Stomach (tissue), 4 donors: ENCODE results near the gene WDR82.

Source experiments
- EP300 ChIP-seq: sonication (generic); formaldehyde crosslinking; IDR thresholded peaks from one replicate; pipeline ENCODE4 v1.6.1; 2017; ENCODE audit warnings: antibody characterized with exemption
- POLR2AphosphoS5 ChIP-seq, 3 donors: sonication (generic); formaldehyde crosslinking; IDR thresholded peaks; one replicate each; pipeline ENCODE4 v1.6.1; 2016; ENCODE audit warnings: antibody characterized with exemption in 3 of 3
- TF ChIP-seq, protein P1 (sequence below), 7 experiments: fragments of 450-650 bp in 4 of 7; fragments of 200-600 bp in 3 of 7; sonication (generic) in 3 of 7; IDR thresholded peaks; one replicate each; pipeline ENCODE4 v1.5.1; 2016 to 2019; ENCODE audit warnings: antibody characterized with exemption in 7 of 7, control low read depth in 2 of 7, mild to moderate bottlenecking in 1 of 7

DNA sequence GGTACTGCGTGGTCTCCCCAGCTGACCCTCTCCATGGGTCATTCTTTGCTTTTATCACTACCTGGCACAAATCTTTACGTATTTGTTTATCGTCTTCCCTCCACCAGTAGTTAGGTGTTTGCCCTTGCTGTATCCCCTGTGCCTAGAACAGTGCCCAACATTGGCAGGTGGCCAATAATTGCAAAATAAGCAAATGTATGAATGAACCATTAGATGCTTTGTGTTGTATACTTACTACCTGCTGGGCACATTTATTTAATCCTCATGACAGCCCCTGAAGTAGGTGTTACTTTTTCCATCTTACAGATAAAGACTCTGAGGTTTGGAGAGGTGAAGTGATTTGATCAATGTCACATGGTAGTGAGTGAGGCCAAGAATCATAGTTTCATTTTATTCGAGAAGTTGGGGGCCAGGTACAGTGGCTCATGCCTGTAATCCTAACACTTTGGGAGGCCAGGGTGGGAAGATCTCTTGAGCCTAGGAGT is 37.5 kb downstream of the WDR82 start:
- TF ChIP-seq, protein P1, sequence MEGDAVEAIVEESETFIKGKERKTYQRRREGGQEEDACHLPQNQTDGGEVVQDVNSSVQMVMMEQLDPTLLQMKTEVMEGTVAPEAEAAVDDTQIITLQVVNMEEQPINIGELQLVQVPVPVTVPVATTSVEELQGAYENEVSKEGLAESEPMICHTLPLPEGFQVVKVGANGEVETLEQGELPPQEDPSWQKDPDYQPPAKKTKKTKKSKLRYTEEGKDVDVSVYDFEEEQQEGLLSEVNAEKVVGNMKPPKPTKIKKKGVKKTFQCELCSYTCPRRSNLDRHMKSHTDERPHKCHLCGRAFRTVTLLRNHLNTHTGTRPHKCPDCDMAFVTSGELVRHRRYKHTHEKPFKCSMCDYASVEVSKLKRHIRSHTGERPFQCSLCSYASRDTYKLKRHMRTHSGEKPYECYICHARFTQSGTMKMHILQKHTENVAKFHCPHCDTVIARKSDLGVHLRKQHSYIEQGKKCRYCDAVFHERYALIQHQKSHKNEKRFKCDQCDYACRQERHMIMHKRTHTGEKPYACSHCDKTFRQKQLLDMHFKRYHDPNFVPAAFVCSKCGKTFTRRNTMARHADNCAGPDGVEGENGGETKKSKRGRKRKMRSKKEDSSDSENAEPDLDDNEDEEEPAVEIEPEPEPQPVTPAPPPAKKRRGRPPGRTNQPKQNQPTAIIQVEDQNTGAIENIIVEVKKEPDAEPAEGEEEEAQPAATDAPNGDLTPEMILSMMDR (IDR thresholded peaks at IDR 0.05): no peak
- TF ChIP-seq POLR2AphosphoS5 (IDR thresholded peaks at IDR 0.05) (no peak), EP300 (no peak)
